IMR-90 (cell line): ENCODE results near the gene TFAP2A. TPM values are rescaled to one million over a fixed set of nuclear protein-coding genes. Genes with fewer than 3 reads are reported as not detected.

Experiments used
- ATAC-seq: fragments of 200-7000 bp; cut with Tn5 transposase; 2 replicates; pipeline ENCODE4 v1.9.1; 2020; ENCODE audit warnings: low read depth, mild to moderate bottlenecking, moderate library complexity
- BruUV-seq: library from RNA; stranded (reverse); fragments of 400-500 nt; replicated peaks from 2 replicates; lab custom pipeline; 2021; lab: Mats Ljungman, UMichigan
- CTCF ChIA-PET: fragments of 300-600 bp; formaldehyde crosslinking; extraction: SDS; loops from one replicate; lab custom pipeline; 2021; ENCODE audit warnings: antibody characterized with exemption; lab: Yijun Ruan, JAX
- POLR2A ChIA-PET: fragments of 300-600 bp; sonication (Branson Sonifier 250); formaldehyde crosslinking; loops from one replicate; lab custom pipeline; 2022; ENCODE audit warnings: antibody characterized with exemption; ENCODE audit not compliant: unreplicated experiment; lab: Charles Lee
- DNase-seq: peaks from one replicate; pipeline ENCODE4 v3.0.0; 2013
- H2AFZ ChIP-seq: replicated peaks from 2 replicates; pipeline ENCODE3; 2013; ENCODE audit warnings: low read length, mild to moderate bottlenecking; ENCODE audit not compliant: poor library complexity
- H2AK5ac ChIP-seq: 2 replicates; pipeline ENCODE4 v1.6.1; 2013; ENCODE audit warnings: low read depth, low read length, inconsistent platforms
- H2AK9ac ChIP-seq: replicated peaks from 2 replicates; pipeline ENCODE3; 2013; ENCODE audit warnings: mild to moderate bottlenecking, low read depth, low read length, moderate library complexity; ENCODE audit not compliant: poor library complexity
- H2BK120ac ChIP-seq: 2 replicates; pipeline ENCODE4 v1.6.1; 2013; ENCODE audit warnings: low read depth, low read length, inconsistent platforms
- H2BK15ac ChIP-seq: 3 replicates; pipeline ENCODE4 v1.6.1; 2013; ENCODE audit warnings: low read depth, low read length, inconsistent platforms
- H2BK20ac ChIP-seq: 2 replicates; pipeline ENCODE4 v1.6.1; 2013; ENCODE audit warnings: low read depth, mild to moderate bottlenecking, inconsistent platforms, low read length, moderate library complexity
- H2BK5ac ChIP-seq: 2 replicates; pipeline ENCODE4 v1.6.1; 2013; ENCODE audit warnings: mild to moderate bottlenecking, low read depth, low read length, inconsistent platforms; ENCODE audit not compliant: poor library complexity, severe bottlenecking
- H3K14ac ChIP-seq: replicated peaks from 2 replicates; pipeline ENCODE4 v1.6.1; 2013; ENCODE audit warnings: low read depth, low read length, inconsistent platforms
- H3K18ac ChIP-seq: 2 replicates; pipeline ENCODE4 v1.6.1; 2013; ENCODE audit warnings: low read depth, low read length, control low read depth
- H3K23ac ChIP-seq: 2 replicates; pipeline ENCODE4 v1.6.1; 2013; ENCODE audit warnings: low read depth, low read length, inconsistent platforms
- H3K27ac ChIP-seq: 2 replicates; pipeline ENCODE4 v1.5.1; 2013; ENCODE audit warnings: mild to moderate bottlenecking, control low read depth, low read length; ENCODE audit not compliant: insufficient read depth
- H3K27me3 ChIP-seq: 2 replicates; pipeline ENCODE4 v1.6.1; 2013; ENCODE audit warnings: low read length; ENCODE audit not compliant: control insufficient read depth, insufficient read depth
- H3K36me3 ChIP-seq: 2 replicates; pipeline ENCODE4 v1.6.1; 2013; ENCODE audit warnings: low read length, mixed read lengths; ENCODE audit not compliant: control insufficient read depth, insufficient read depth
- H3K4ac ChIP-seq: 2 replicates; pipeline ENCODE4 v1.6.1; 2013; ENCODE audit warnings: low read depth, low read length, inconsistent platforms
- H3K4me1 ChIP-seq: 2 replicates; pipeline ENCODE4 v1.6.1; 2013; ENCODE audit warnings: low read length, mixed read lengths; ENCODE audit not compliant: control insufficient read depth, insufficient read depth
- H3K4me2 ChIP-seq: 2 replicates; pipeline ENCODE4 v1.6.1; 2013; ENCODE audit warnings: low read depth, mild to moderate bottlenecking, control low read depth, low read length, moderate library complexity
- H3K4me3 ChIP-seq: 2 replicates; pipeline ENCODE4 v1.5.1; 2013; ENCODE audit warnings: low read depth, mild to moderate bottlenecking, control low read depth, low read length, moderate library complexity; ENCODE audit not compliant: insufficient read depth
- H3K56ac ChIP-seq: 2 replicates; pipeline ENCODE4 v1.6.1; 2013; ENCODE audit warnings: low read length, inconsistent platforms; ENCODE audit not compliant: insufficient read depth; ENCODE audit errors: extremely low read depth
- H3K79me1 ChIP-seq, 2 experiments: 2 replicates each; pipeline ENCODE4 v1.6.1; 2013; ENCODE audit warnings: low read length in 2 of 2, inconsistent platforms in 1 of 2, low read depth in 1 of 2
- H3K9ac ChIP-seq: 2 replicates; pipeline ENCODE4 v1.6.1; 2013; ENCODE audit warnings: low read depth, low read length, control low read depth
- H3K9me1 ChIP-seq: 2 replicates; pipeline ENCODE4 v1.6.1; 2013; ENCODE audit warnings: low read length, inconsistent platforms; ENCODE audit not compliant: insufficient read depth
- H3K9me3 ChIP-seq: 2 replicates; pipeline ENCODE4 v1.6.1; 2013; ENCODE audit warnings: low read length; ENCODE audit not compliant: control insufficient read depth, insufficient read depth
- H4K20me1 ChIP-seq: 2 replicates; pipeline ENCODE4 v1.6.1; 2013; ENCODE audit warnings: low read length, inconsistent platforms; ENCODE audit not compliant: insufficient read depth
- H4K5ac ChIP-seq: 2 replicates; pipeline ENCODE4 v1.6.1; 2013; ENCODE audit warnings: mild to moderate bottlenecking, low read depth, low read length, control low read depth
- H4K8ac ChIP-seq, 2 experiments: 2 replicates each; pipeline ENCODE4 v1.6.1; 2013; ENCODE audit warnings: low read depth in 2 of 2, low read length in 2 of 2, control low read depth in 1 of 2, inconsistent platforms in 1 of 2
- H4K91ac ChIP-seq: 2 replicates; pipeline ENCODE4 v1.6.1; 2013; ENCODE audit warnings: low read depth, low read length, inconsistent platforms; ENCODE audit not compliant: insufficient read depth
- BHLHE40 ChIP-seq: fragments of 150-350 bp; IDR thresholded peaks from 2 replicates; pipeline ENCODE4 v1.6.1; 2016; ENCODE audit warnings: mild to moderate bottlenecking, low read depth, low read length
- CEBPB ChIP-seq: IDR thresholded peaks from 2 replicates; pipeline ENCODE4 v1.6.1; 2012; ENCODE audit warnings: low read depth, low read length, improper control_type of control experiment
- CHD1 ChIP-seq: IDR thresholded peaks from 2 replicates; pipeline ENCODE4 v1.6.1; 2012; ENCODE audit warnings: low read depth, low read length, improper control_type of control experiment
- FOS ChIP-seq: fragments of 150-350 bp; IDR thresholded peaks from 2 replicates; pipeline ENCODE4 v1.6.1; 2016; ENCODE audit warnings: low read depth, low read length
- MAFK ChIP-seq: IDR thresholded peaks from 2 replicates; pipeline ENCODE4 v1.6.1; 2012; ENCODE audit warnings: low read depth, low read length, improper control_type of control experiment
- MAZ ChIP-seq: IDR thresholded peaks from 2 replicates; pipeline ENCODE4 v1.6.1; 2012; ENCODE audit warnings: low read depth, mild to moderate bottlenecking, low read length, improper control_type of control experiment, moderate library complexity, borderline replicate concordance
- MXI1 ChIP-seq: IDR thresholded peaks from 2 replicates; pipeline ENCODE4 v1.6.1; 2012; ENCODE audit warnings: low read depth, mild to moderate bottlenecking, low read length, moderate library complexity, borderline replicate concordance
- NFE2L2 ChIP-seq: fragments of 150-350 bp; IDR thresholded peaks from 2 replicates; pipeline ENCODE4 v1.6.1; 2016; ENCODE audit warnings: low read depth, mild to moderate bottlenecking, low read length
- POLR2A ChIP-seq: IDR thresholded peaks from 2 replicates; pipeline ENCODE4 v1.6.1; 2012; ENCODE audit warnings: mild to moderate bottlenecking, low read depth, low read length
- RAD21 ChIP-seq: IDR thresholded peaks from 2 replicates; pipeline ENCODE4 v1.6.1; 2012; ENCODE audit warnings: low read length, improper control_type of control experiment
- RCOR1 ChIP-seq: IDR thresholded peaks from 2 replicates; pipeline ENCODE4 v1.6.1; 2012; ENCODE audit warnings: mild to moderate bottlenecking, low read length, improper control_type of control experiment; ENCODE audit not compliant: insufficient replicate concordance
- RFX5 ChIP-seq: IDR thresholded peaks from 2 replicates; pipeline ENCODE4 v1.8.0; 2012; ENCODE audit warnings: low read depth, mild to moderate bottlenecking, low read length, moderate library complexity
- SMC3 ChIP-seq: fragments of 150-350 bp; IDR thresholded peaks from 2 replicates; pipeline ENCODE4 v1.6.1; 2016; ENCODE audit warnings: low read depth, mild to moderate bottlenecking, antibody characterized with exemption, low read length, moderate library complexity
- WGBS, 2 experiments: methylation state at CpG; one replicate each; pipeline versions ENCODE4 v1.1.5 to v1.1.7; 2013; ENCODE audit warnings: missing lambda C conversion rate in 2 of 2; ENCODE audit not compliant: insufficient read length in 1 of 2; ENCODE audit errors: extremely low coverage in 2 of 2; 5-methylcytosine and 5-hydroxymethylcytosine counted together
- dilution Hi-C: fragments of 300-500 bp; cut with HindIII; formaldehyde crosslinking; loops from one replicate; pipeline ENCODE4 v1.14.3; 2018; ENCODE audit warnings: low sequenced_read_pairs; ENCODE audit not compliant: unreplicated experiment
- in situ Hi-C: fragments of 300-500 bp; cut with MboI; formaldehyde crosslinking; loops from 3 replicates; pipeline ENCODE4 v1.14.3; 2019; ENCODE audit warnings: low sequenced_read_pairs, inconsistent platforms, mixed read lengths
- intact Hi-C: fragments of 100-400 bp; cut with micrococcal nuclease; formaldehyde crosslinking; loops from 2 replicates; pipeline ENCODE4 v1.10.0; 2022
- polyA plus RNA-seq, 3 experiments: library from polyadenylated mRNA; depleted of rRNA; stranded (reverse); fragments of >200 nt; gene quantifications; 2 replicates each; pipeline ENCODE4 v1.2.3, GENCODE V29; 2012; ENCODE audit warnings: low replicate concordance in 1 of 3
- total RNA-seq: library from RNA; depleted of rRNA; stranded (reverse); fragments of >200 nt; gene quantifications from 2 replicates; pipeline ENCODE4 v1.2.3, GENCODE V29; 2012
- TF ChIP-seq, protein P1 (sequence below): fragments of 150-350 bp; IDR thresholded peaks from 2 replicates; pipeline ENCODE4 v1.6.1; 2016; ENCODE audit warnings: low read depth, mild to moderate bottlenecking, low read length, moderate library complexity, borderline replicate concordance
- TF ChIP-seq, protein P2 (sequence below): fragments of 150-350 bp; IDR thresholded peaks from 2 replicates; pipeline ENCODE4 v1.6.1; 2017; ENCODE audit warnings: mild to moderate bottlenecking, antibody characterized with exemption, low read length, low read depth
- TF ChIP-seq, protein P3 (sequence below): conservative IDR thresholded peaks from 2 replicates; pipeline ENCODE4 v1.5.1; 2012; ENCODE audit warnings: mild to moderate bottlenecking, low read depth, low read length, improper control_type of control experiment

Gene TFAP2A
- total and polyA plus RNA-seq, 2 of the 4 experiments (the other 2 are of a cell fraction), result 0.72 to 7.1 TPM

DNA sequence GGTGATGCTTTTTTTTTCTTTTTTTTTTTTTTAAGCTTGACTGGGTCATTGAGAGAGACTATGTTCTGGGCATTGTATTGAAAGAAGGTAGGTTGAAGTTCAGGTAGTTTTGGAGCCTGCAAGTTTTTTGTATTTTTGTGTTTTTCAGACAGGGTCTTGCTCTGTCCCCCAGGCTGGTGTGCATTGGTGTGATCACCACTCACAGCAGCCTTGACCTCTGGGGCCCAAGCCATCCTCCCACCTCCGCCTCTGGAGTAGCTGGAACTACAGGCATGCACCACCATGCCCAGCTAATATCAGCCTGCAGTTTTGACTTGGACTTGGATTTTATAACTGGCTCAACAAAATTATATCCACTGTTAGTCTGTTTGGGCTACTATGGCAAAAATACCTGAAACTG is 31.7 kb upstream of the TFAP2A start:
- H4K8ac ChIP-seq, result no peak overlapping the region
- no peaks in the 10 kb centered on the region for H4K20me1 ChIP-seq
- no peak overlapping the region for H2AK5ac ChIP-seq
- BruUV-seq, result no TSS peak
- H3K79me1 ChIP-seq, result no peaks in the 10 kb centered on the region
- H3K4me1 ChIP-seq, result peaks cover 3% of the 10 kb centered on the region
- no peaks in the 10 kb centered on the region for H3K9me3 ChIP-seq
- H3K27me3 ChIP-seq, result no peaks in the 10 kb centered on the region
- H3K56ac ChIP-seq, result no peak overlapping the region
- H3K4me2 ChIP-seq, result no peak overlapping the region
- H3K27ac ChIP-seq, result no peak overlapping the region
- no peak overlapping the region for H2AFZ ChIP-seq
- DNase-seq (no peak), ATAC-seq (no peak)
- no peak overlapping the region for H3K4ac ChIP-seq
- H3K9me1 ChIP-seq, result no peaks in the 10 kb centered on the region; the same call in 1 of the 2 replicates
- no CpG with 5 or more reads among the region's 1 CpG for WGBS, 2 experiments
- H4K91ac ChIP-seq, result no peak overlapping the region
- H3K18ac ChIP-seq, result no peak overlapping the region
- no peaks in the 10 kb centered on the region for H3K36me3 ChIP-seq
- intact Hi-C loops, result no loop called here
- TF ChIP-seq CEBPB, result no peak
- TF ChIP-seq RCOR1, result no peak
- TF ChIP-seq RFX5, result no peak
- TF ChIP-seq BHLHE40, result no peak
- TF ChIP-seq, protein P1, sequence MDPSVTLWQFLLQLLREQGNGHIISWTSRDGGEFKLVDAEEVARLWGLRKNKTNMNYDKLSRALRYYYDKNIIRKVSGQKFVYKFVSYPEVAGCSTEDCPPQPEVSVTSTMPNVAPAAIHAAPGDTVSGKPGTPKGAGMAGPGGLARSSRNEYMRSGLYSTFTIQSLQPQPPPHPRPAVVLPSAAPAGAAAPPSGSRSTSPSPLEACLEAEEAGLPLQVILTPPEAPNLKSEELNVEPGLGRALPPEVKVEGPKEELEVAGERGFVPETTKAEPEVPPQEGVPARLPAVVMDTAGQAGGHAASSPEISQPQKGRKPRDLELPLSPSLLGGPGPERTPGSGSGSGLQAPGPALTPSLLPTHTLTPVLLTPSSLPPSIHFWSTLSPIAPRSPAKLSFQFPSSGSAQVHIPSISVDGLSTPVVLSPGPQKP, result no peak
- TF ChIP-seq SMC3, result no peak
- TF ChIP-seq NFE2L2, result no peak
- no peak for TF ChIP-seq MAFK
- TF ChIP-seq, protein P2, sequence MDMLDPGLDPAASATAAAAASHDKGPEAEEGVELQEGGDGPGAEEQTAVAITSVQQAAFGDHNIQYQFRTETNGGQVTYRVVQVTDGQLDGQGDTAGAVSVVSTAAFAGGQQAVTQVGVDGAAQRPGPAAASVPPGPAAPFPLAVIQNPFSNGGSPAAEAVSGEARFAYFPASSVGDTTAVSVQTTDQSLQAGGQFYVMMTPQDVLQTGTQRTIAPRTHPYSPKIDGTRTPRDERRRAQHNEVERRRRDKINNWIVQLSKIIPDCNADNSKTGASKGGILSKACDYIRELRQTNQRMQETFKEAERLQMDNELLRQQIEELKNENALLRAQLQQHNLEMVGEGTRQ, result no peak
- TF ChIP-seq MAZ, result no peak
- TF ChIP-seq CHD1, result no peak
- TF ChIP-seq, protein P3, sequence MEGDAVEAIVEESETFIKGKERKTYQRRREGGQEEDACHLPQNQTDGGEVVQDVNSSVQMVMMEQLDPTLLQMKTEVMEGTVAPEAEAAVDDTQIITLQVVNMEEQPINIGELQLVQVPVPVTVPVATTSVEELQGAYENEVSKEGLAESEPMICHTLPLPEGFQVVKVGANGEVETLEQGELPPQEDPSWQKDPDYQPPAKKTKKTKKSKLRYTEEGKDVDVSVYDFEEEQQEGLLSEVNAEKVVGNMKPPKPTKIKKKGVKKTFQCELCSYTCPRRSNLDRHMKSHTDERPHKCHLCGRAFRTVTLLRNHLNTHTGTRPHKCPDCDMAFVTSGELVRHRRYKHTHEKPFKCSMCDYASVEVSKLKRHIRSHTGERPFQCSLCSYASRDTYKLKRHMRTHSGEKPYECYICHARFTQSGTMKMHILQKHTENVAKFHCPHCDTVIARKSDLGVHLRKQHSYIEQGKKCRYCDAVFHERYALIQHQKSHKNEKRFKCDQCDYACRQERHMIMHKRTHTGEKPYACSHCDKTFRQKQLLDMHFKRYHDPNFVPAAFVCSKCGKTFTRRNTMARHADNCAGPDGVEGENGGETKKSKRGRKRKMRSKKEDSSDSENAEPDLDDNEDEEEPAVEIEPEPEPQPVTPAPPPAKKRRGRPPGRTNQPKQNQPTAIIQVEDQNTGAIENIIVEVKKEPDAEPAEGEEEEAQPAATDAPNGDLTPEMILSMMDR, result no peak
- TF ChIP-seq POLR2A, result no peak
- TF ChIP-seq MXI1, result no peak
- no peak for TF ChIP-seq FOS
- no peak for TF ChIP-seq RAD21
- no peak overlapping the region for H4K5ac ChIP-seq
- dilution Hi-C loops, result no loop called here
- H2BK15ac ChIP-seq, result no peak overlapping the region
- CTCF ChIA-PET, result interaction anchor here (1.0 kb wide), 1 partner anchor 19 kb away, joined by 3 read pairs; no protein-coding TSS in a partner anchor
- H3K9ac ChIP-seq, result no peak overlapping the region
- H2BK20ac ChIP-seq, result no peak overlapping the region
- no peak overlapping the region for H3K14ac ChIP-seq
- POLR2A ChIA-PET, result interaction anchor here (0.6 kb wide), 1 partner anchor 900 kb away, joined by 4 read pairs; no protein-coding TSS in a partner anchor
- no peak overlapping the region for H2BK5ac ChIP-seq
- H2BK120ac ChIP-seq, result no peak overlapping the region
- H3K23ac ChIP-seq, result no peak overlapping the region
- no peak overlapping the region for H2AK9ac ChIP-seq
- H3K4me3 ChIP-seq, result no peak overlapping the region
- in situ Hi-C loops, result no loop called here
